Measurements from ENCODE around the gene FAM229B. TPM values are rescaled to one million over a fixed set of nuclear protein-coding genes. Genes with fewer than 3 reads are reported as not detected.
A peak's percentile ranks its signal among the peaks of the same experiment; 100 is the strongest.
"Not testable (repeated sequence)": the region's sequence is repeated elsewhere in the genome, so short reads cannot be mapped to it uniquely, and the experiment has no call there.

FAM229B gene
- polyA plus RNA-seq, 4 donors, result 5.3 to 7.6 (median 6.8) TPM; not detected in 1

- peak overlapping the region in 2 of 3 donors; percentile 82 to 89 for H3K27ac ChIP-seq (ENCODE audit: low read depth in 1 of 3, low read length in 2 of 3)
- H3K27me3 ChIP-seq (ENCODE audit: control insufficient read depth in 3 of 3, insufficient read depth in 3 of 3, low read length in 3 of 3), result no peaks in the 10 kb centered on the region
- H3K36me3 ChIP-seq (ENCODE audit: control insufficient read depth in 3 of 3, insufficient read depth in 2 of 3, low read depth in 1 of 3, low read length in 3 of 3), result no peaks in the 10 kb centered on the region
- 0 to 1% (median 0%) methylated on average over 36 of the region's 36 CpGs for WGBS, 3 donors
- H3K9me3 ChIP-seq (ENCODE audit: control insufficient read depth in 2 of 2, insufficient read depth in 1 of 2, low read depth in 1 of 2, low read length in 1 of 2), result no peaks in the 10 kb centered on the region
- FAIRE-seq, result no peak
- H3K4me3 ChIP-seq (ENCODE audit: low read depth in 1 of 3, low read length in 3 of 3), result peak overlapping the region; percentile 26 to 61 (median 53)
- no peaks in the 10 kb centered on the region for H3K4me1 ChIP-seq (ENCODE audit: control insufficient read depth in 3 of 3, insufficient read depth in 2 of 3, low read depth in 1 of 3, low read length in 2 of 3)
- DNase-seq, result peak; percentile 85 to 93
Observed at GRCh38 chr6:112043032-112044007, 44.1 kb upstream of the FAM229B start.

- 52 to 69% (median 57%) methylated on average over 8 of the region's 8 CpGs for WGBS, 3 donors
- Histone ChIP-seq H3K27ac (ENCODE audit: low read depth in 1 of 3, low read length in 2 of 3) (no peak overlapping the region), H3K36me3 (ENCODE audit: control insufficient read depth in 3 of 3, insufficient read depth in 2 of 3, low read depth in 1 of 3, low read length in 3 of 3) (no peaks in the 10 kb centered on the region), H3K4me3 (ENCODE audit: low read depth in 1 of 3, low read length in 3 of 3) (no peak overlapping the region), H3K4me1 (ENCODE audit: control insufficient read depth in 3 of 3, insufficient read depth in 2 of 3, low read depth in 1 of 3, low read length in 2 of 3) (no peaks in the 10 kb centered on the region), H3K27me3 (ENCODE audit: control insufficient read depth in 3 of 3, insufficient read depth in 3 of 3, low read length in 3 of 3) (no peaks in the 10 kb centered on the region), H3K9me3 (ENCODE audit: control insufficient read depth in 2 of 2, insufficient read depth in 1 of 2, low read depth in 1 of 2, low read length in 1 of 2) (no peaks in the 10 kb centered on the region)
- DNase-seq (no peak), FAIRE-seq (no peak)
Observed at GRCh38 chr6:112044196-112044595, 43.2 kb upstream of the FAM229B start.

GRCh38 chr6:112044856-112045255 is 42.5 kb upstream of the FAM229B start:
- 55 to 75% (median 68%) methylated on average over 3 of the region's 3 CpGs for WGBS, 3 donors
- no peak for DNase-seq
- no peak overlapping the region for H3K27ac ChIP-seq (ENCODE audit: low read depth in 1 of 3, low read length in 2 of 3)

GRCh38 chr6:112047523-112047922 is 39.9 kb upstream of the FAM229B start:
- 95% methylated on average over 20 to 25 of the region's 25 CpGs for WGBS, 3 donors
- H3K9me3 ChIP-seq (ENCODE audit: control insufficient read depth in 2 of 2, insufficient read depth in 1 of 2, low read depth in 1 of 2, low read length in 1 of 2); H3K4me3 ChIP-seq (ENCODE audit: low read depth in 1 of 3, low read length in 3 of 3); H3K27ac ChIP-seq (ENCODE audit: low read depth in 1 of 3, low read length in 2 of 3); H3K36me3 ChIP-seq (ENCODE audit: control insufficient read depth in 3 of 3, insufficient read depth in 2 of 3, low read depth in 1 of 3, low read length in 3 of 3); H3K27me3 ChIP-seq (ENCODE audit: control insufficient read depth in 3 of 3, insufficient read depth in 3 of 3, low read length in 3 of 3); H3K4me1 ChIP-seq (ENCODE audit: control insufficient read depth in 3 of 3, insufficient read depth in 2 of 3, low read depth in 1 of 3, low read length in 2 of 3); DNase-seq; FAIRE-seq: not testable (repeated sequence)

More at GRCh38 chr6:112044856-112045255, 42.5 kb upstream of the FAM229B start:
- Histone ChIP-seq H3K4me1 (ENCODE audit: control insufficient read depth in 3 of 3, insufficient read depth in 2 of 3, low read depth in 1 of 3, low read length in 2 of 3) (no peaks in the 10 kb centered on the region), H3K9me3 (ENCODE audit: control insufficient read depth in 2 of 2, insufficient read depth in 1 of 2, low read depth in 1 of 2, low read length in 1 of 2) (no peaks in the 10 kb centered on the region), H3K4me3 (ENCODE audit: low read depth in 1 of 3, low read length in 3 of 3) (no peak overlapping the region), H3K27me3 (ENCODE audit: control insufficient read depth in 3 of 3, insufficient read depth in 3 of 3, low read length in 3 of 3) (no peaks in the 10 kb centered on the region), H3K36me3 (ENCODE audit: control insufficient read depth in 3 of 3, insufficient read depth in 2 of 3, low read depth in 1 of 3, low read length in 3 of 3) (no peaks in the 10 kb centered on the region)
- FAIRE-seq, result no peak

GRCh38 chr6:112049026-112049799 is 38.2 kb upstream of the FAM229B start:
- no peak for FAIRE-seq

GRCh38 chr6:112049996-112050395 is 37.4 kb upstream of the FAM229B start:
- 93 to 98% (median 95%) methylated on average over 7 of the region's 7 CpGs for WGBS, 3 donors
- no peak for DNase-seq
- no peaks in the 10 kb centered on the region for H3K36me3 ChIP-seq (ENCODE audit: control insufficient read depth in 3 of 3, insufficient read depth in 2 of 3, low read depth in 1 of 3, low read length in 3 of 3)
- no peaks in the 10 kb centered on the region for H3K9me3 ChIP-seq (ENCODE audit: control insufficient read depth in 2 of 2, insufficient read depth in 1 of 2, low read depth in 1 of 2, low read length in 1 of 2)
- H3K27me3 ChIP-seq (ENCODE audit: control insufficient read depth in 3 of 3, insufficient read depth in 3 of 3, low read length in 3 of 3), result no peaks in the 10 kb centered on the region
- H3K27ac ChIP-seq (ENCODE audit: low read depth in 1 of 3, low read length in 2 of 3), result no peak overlapping the region
- H3K4me1 ChIP-seq (ENCODE audit: control insufficient read depth in 3 of 3, insufficient read depth in 2 of 3, low read depth in 1 of 3, low read length in 2 of 3), result no peaks in the 10 kb centered on the region
- FAIRE-seq, result no peak
- no peak overlapping the region for H3K4me3 ChIP-seq (ENCODE audit: low read depth in 1 of 3, low read length in 3 of 3)

More at GRCh38 chr6:112049026-112049799, 38.2 kb upstream of the FAM229B start:
- Histone ChIP-seq H3K27ac (ENCODE audit: low read depth in 1 of 3, low read length in 2 of 3) (no peak overlapping the region), H3K4me3 (ENCODE audit: low read depth in 1 of 3, low read length in 3 of 3) (no peak overlapping the region), H3K36me3 (ENCODE audit: control insufficient read depth in 3 of 3, insufficient read depth in 2 of 3, low read depth in 1 of 3, low read length in 3 of 3) (no peaks in the 10 kb centered on the region), H3K4me1 (ENCODE audit: control insufficient read depth in 3 of 3, insufficient read depth in 2 of 3, low read depth in 1 of 3, low read length in 2 of 3) (no peaks in the 10 kb centered on the region), H3K27me3 (ENCODE audit: control insufficient read depth in 3 of 3, insufficient read depth in 3 of 3, low read length in 3 of 3) (no peaks in the 10 kb centered on the region), H3K9me3 (ENCODE audit: control insufficient read depth in 2 of 2, insufficient read depth in 1 of 2, low read depth in 1 of 2, low read length in 1 of 2) (no peaks in the 10 kb centered on the region)
- WGBS, 3 donors, result 78 to 88% (median 80%) methylated on average over 6 of the region's 6 CpGs
- DNase-seq, result no peak

- FAIRE-seq (no peak), DNase-seq (no peak)
- WGBS, 3 donors, result 59 to 83% (median 75%) methylated on average over 5 of the region's 5 CpGs
- Histone ChIP-seq H3K36me3 (ENCODE audit: control insufficient read depth in 3 of 3, insufficient read depth in 2 of 3, low read depth in 1 of 3, low read length in 3 of 3) (no peaks in the 10 kb centered on the region), H3K27ac (ENCODE audit: low read depth in 1 of 3, low read length in 2 of 3) (no peak overlapping the region), H3K27me3 (ENCODE audit: control insufficient read depth in 3 of 3, insufficient read depth in 3 of 3, low read length in 3 of 3) (no peaks in the 10 kb centered on the region), H3K4me1 (ENCODE audit: control insufficient read depth in 3 of 3, insufficient read depth in 2 of 3, low read depth in 1 of 3, low read length in 2 of 3) (no peaks in the 10 kb centered on the region), H3K4me3 (ENCODE audit: low read depth in 1 of 3, low read length in 3 of 3) (no peak overlapping the region), H3K9me3 (ENCODE audit: control insufficient read depth in 2 of 2, insufficient read depth in 1 of 2, low read depth in 1 of 2, low read length in 1 of 2) (no peaks in the 10 kb centered on the region)
Observed at GRCh38 chr6:112050429-112050828, 37.0 kb upstream of the FAM229B start.

GRCh38 chr6:112051251-112051740 is 36.1 kb upstream of the FAM229B start:
- H3K4me3 ChIP-seq (ENCODE audit: low read depth in 1 of 3, low read length in 3 of 3); H3K4me1 ChIP-seq (ENCODE audit: control insufficient read depth in 3 of 3, insufficient read depth in 2 of 3, low read depth in 1 of 3, low read length in 2 of 3); H3K27ac ChIP-seq (ENCODE audit: low read depth in 1 of 3, low read length in 2 of 3); H3K9me3 ChIP-seq (ENCODE audit: control insufficient read depth in 2 of 2, insufficient read depth in 1 of 2, low read depth in 1 of 2, low read length in 1 of 2); H3K36me3 ChIP-seq (ENCODE audit: control insufficient read depth in 3 of 3, insufficient read depth in 2 of 3, low read depth in 1 of 3, low read length in 3 of 3); FAIRE-seq; DNase-seq; H3K27me3 ChIP-seq (ENCODE audit: control insufficient read depth in 3 of 3, insufficient read depth in 3 of 3, low read length in 3 of 3): not testable (repeated sequence)
- 89 to 93% (median 89%) methylated on average over 4 of the region's 4 CpGs for WGBS, 3 donors
